Muscle layer of duodenum (tissue), 2 donors: ENCODE results near the gene SENP2.

Experiments used
- H3K27ac ChIP-seq: one replicate; pipeline ENCODE4 v1.7.0; 2013; ENCODE audit warnings: mild to moderate bottlenecking, low read length
- H3K27me3 ChIP-seq: one replicate; pipeline ENCODE4 v1.7.0; 2013; ENCODE audit warnings: low read depth, mild to moderate bottlenecking, control low read depth, low read length
- H3K36me3 ChIP-seq, 2 donors: one replicate each; pipeline ENCODE4 v1.7.0; 2013; ENCODE audit warnings: low read length in 2 of 2, control low read depth in 1 of 2, mild to moderate bottlenecking in 1 of 2; ENCODE audit not compliant: insufficient read depth in 2 of 2, control insufficient read depth in 1 of 2
- H3K4me1 ChIP-seq, 2 donors: one replicate each; pipeline ENCODE4 v1.7.0; 2013; ENCODE audit warnings: low read length in 2 of 2, mild to moderate bottlenecking in 2 of 2, control low read depth in 1 of 2, moderate library complexity in 1 of 2; ENCODE audit not compliant: insufficient read depth in 2 of 2, control insufficient read depth in 1 of 2
- H3K4me3 ChIP-seq, 2 donors: one replicate each; pipeline ENCODE4 v1.7.0; 2013; ENCODE audit warnings: low read length in 2 of 2, low read depth in 1 of 2, mild to moderate bottlenecking in 1 of 2
- H3K9me3 ChIP-seq, 2 donors: one replicate each; pipeline ENCODE4 v1.7.0; 2013; ENCODE audit warnings: low read length in 2 of 2, control low read depth in 1 of 2, mild to moderate bottlenecking in 1 of 2; ENCODE audit not compliant: control insufficient read depth in 1 of 2
- donor health status: healthy.

Gene SENP2

GRCh38 chr3:185594073-185594472, 8.0 kb downstream of the SENP2 start:
- Histone ChIP-seq H3K27ac (no peak overlapping the region), H3K4me3 (no peak overlapping the region), H3K36me3 (peaks cover 8 to 20% of the 10 kb centered on the region in 2 donors), H3K9me3 (no peaks in the 10 kb centered on the region), H3K27me3 (no peaks in the 10 kb centered on the region), H3K4me1 (peaks cover 0 to 4% of the 10 kb centered on the region in 2 donors)

GRCh38 chr3:185595526-185595925, 9.4 kb downstream of the SENP2 start:
- no peak overlapping the region for H3K27ac ChIP-seq
- H3K4me3 ChIP-seq: no peak overlapping the region
- no peaks in the 10 kb centered on the region for H3K4me1 ChIP-seq
- H3K9me3 ChIP-seq: no peaks in the 10 kb centered on the region
- H3K27me3 ChIP-seq: no peaks in the 10 kb centered on the region
- H3K36me3 ChIP-seq: peaks cover 18 to 31% of the 10 kb centered on the region in 2 donors

- peaks cover 44 to 77% of the 10 kb centered on the region in 2 donors for H3K36me3 ChIP-seq
- H3K9me3 ChIP-seq: no peaks in the 10 kb centered on the region
- no peaks in the 10 kb centered on the region for H3K4me1 ChIP-seq
- no peak overlapping the region for H3K4me3 ChIP-seq
- no peak overlapping the region for H3K27ac ChIP-seq
- no peaks in the 10 kb centered on the region for H3K27me3 ChIP-seq
Measured at GRCh38 chr3:185605566-185605965, 19.5 kb downstream of the SENP2 start.

GRCh38 chr3:185606196-185606595, 20.1 kb downstream of the SENP2 start:
- Histone ChIP-seq H3K9me3 (no peaks in the 10 kb centered on the region), H3K27ac (no peak overlapping the region), H3K36me3 (peaks cover 44 to 77% of the 10 kb centered on the region in 2 donors), H3K27me3 (no peaks in the 10 kb centered on the region), H3K4me1 (no peaks in the 10 kb centered on the region), H3K4me3 (no peak overlapping the region)

- Histone ChIP-seq H3K4me1 (no peaks in the 10 kb centered on the region), H3K36me3 (peaks cover 46 to 87% of the 10 kb centered on the region in 2 donors), H3K27me3 (no peaks in the 10 kb centered on the region), H3K27ac (no peak overlapping the region), H3K9me3 (no peaks in the 10 kb centered on the region), H3K4me3 (no peak overlapping the region)
Measured at GRCh38 chr3:185613016-185613415, 26.9 kb downstream of the SENP2 start.

- no peaks in the 10 kb centered on the region for H3K27me3 ChIP-seq
- H3K4me1 ChIP-seq: peaks cover 0 to under 1% of the 10 kb centered on the region in 2 donors
- no peaks in the 10 kb centered on the region for H3K9me3 ChIP-seq
- H3K4me3 ChIP-seq: no peak overlapping the region
- H3K36me3 ChIP-seq: peaks cover 31 to 67% of the 10 kb centered on the region in 2 donors
- no peak overlapping the region for H3K27ac ChIP-seq
Measured at GRCh38 chr3:185623939-185624665, 38.0 kb downstream of the SENP2 start.

GRCh38 chr3:185625784-185626183, 39.7 kb downstream of the SENP2 start:
- no peaks in the 10 kb centered on the region for H3K27me3 ChIP-seq
- H3K4me3 ChIP-seq: no peak overlapping the region
- no peaks in the 10 kb centered on the region for H3K9me3 ChIP-seq
- no peak overlapping the region for H3K27ac ChIP-seq
- peaks cover 29 to 71% of the 10 kb centered on the region in 2 donors for H3K36me3 ChIP-seq
- H3K4me1 ChIP-seq: peaks cover 10 to 11% of the 10 kb centered on the region in 2 donors

GRCh38 chr3:185629554-185630181, 43.6 kb downstream of the SENP2 start:
- H3K36me3 ChIP-seq: peaks cover 17 to 52% of the 10 kb centered on the region in 2 donors
- peaks cover 10 to 11% of the 10 kb centered on the region in 2 donors for H3K4me1 ChIP-seq
- H3K27ac ChIP-seq: peak overlapping the region; percentile 51
- no peak overlapping the region for H3K4me3 ChIP-seq
- H3K9me3 ChIP-seq: no peaks in the 10 kb centered on the region
- no peaks in the 10 kb centered on the region for H3K27me3 ChIP-seq

- H3K36me3 ChIP-seq: peaks cover 17 to 48% of the 10 kb centered on the region in 2 donors
- H3K27me3 ChIP-seq: no peaks in the 10 kb centered on the region
- peaks cover 10 to 11% of the 10 kb centered on the region in 2 donors for H3K4me1 ChIP-seq
- H3K4me3 ChIP-seq: no peak overlapping the region
- peak overlapping the region; percentile 51 for H3K27ac ChIP-seq
- H3K9me3 ChIP-seq: no peaks in the 10 kb centered on the region
Measured at GRCh38 chr3:185630182-185630622, 44.1 kb downstream of the SENP2 start.

GRCh38 chr3:185631108-185631507, 45.0 kb downstream of the SENP2 start:
- H3K4me1 ChIP-seq: peaks cover 10 to 11% of the 10 kb centered on the region in 2 donors
- H3K4me3 ChIP-seq: no peak overlapping the region
- no peaks in the 10 kb centered on the region for H3K27me3 ChIP-seq
- no peaks in the 10 kb centered on the region for H3K9me3 ChIP-seq
- H3K36me3 ChIP-seq: peaks cover 9 to 39% of the 10 kb centered on the region in 2 donors
- H3K27ac ChIP-seq: no peak overlapping the region

- no peaks in the 10 kb centered on the region for H3K9me3 ChIP-seq
- H3K27me3 ChIP-seq: no peaks in the 10 kb centered on the region
- H3K4me3 ChIP-seq: no peak overlapping the region
- H3K36me3 ChIP-seq: peaks cover 7 to 36% of the 10 kb centered on the region in 2 donors
- H3K4me1 ChIP-seq: peaks cover 10 to 11% of the 10 kb centered on the region in 2 donors
- H3K27ac ChIP-seq: no peak overlapping the region
Measured at GRCh38 chr3:185631508-185632206, 45.6 kb downstream of the SENP2 start.
